DOHH2 (cell line): ENCODE results near the gene SSNA1.

Experiments
- H3F3A ChIP-seq: fragments of 200-600 bp; sonication (generic), shearing (Covaris generic); 2 replicates; pipeline ENCODE4 v1.6.0; 2016; ENCODE audit warnings: antibody characterized with exemption, mild to moderate bottlenecking; ENCODE audit not compliant: control insufficient read depth, insufficient read depth
- H3K27ac ChIP-seq: fragments of 200-600 bp; sonication (generic); 2 replicates; pipeline ENCODE4 v1.5.1; 2014; ENCODE audit warnings: low read depth, mild to moderate bottlenecking, low read length, moderate library complexity
- H3K27me3 ChIP-seq: fragments of 200-600 bp; sonication (generic); 2 replicates; pipeline ENCODE4 v1.6.1; 2014; ENCODE audit warnings: mild to moderate bottlenecking, low read length, mixed read lengths; ENCODE audit not compliant: control insufficient read depth
- H3K36me3 ChIP-seq: fragments of 200-600 bp; sonication (generic); 2 replicates; pipeline ENCODE4 v1.6.1; 2014; ENCODE audit warnings: mild to moderate bottlenecking, low read length, moderate library complexity, mixed read lengths; ENCODE audit not compliant: control insufficient read depth
- H3K4me1 ChIP-seq: fragments of 200-600 bp; sonication (generic); 2 replicates; pipeline ENCODE4 v1.6.1; 2014; ENCODE audit warnings: mild to moderate bottlenecking, low read length, mixed read lengths; ENCODE audit not compliant: control insufficient read depth
- H3K4me2 ChIP-seq: fragments of 200-600 bp; sonication (generic); 2 replicates; pipeline ENCODE4 v1.6.0; 2014; ENCODE audit warnings: mild to moderate bottlenecking, low read length, moderate library complexity
- H3K4me3 ChIP-seq: fragments of 200-600 bp; sonication (generic); 2 replicates; pipeline ENCODE4 v1.5.1; 2014; ENCODE audit warnings: mild to moderate bottlenecking, low read length, mixed read lengths
- H3K79me2 ChIP-seq: fragments of 200-600 bp; sonication (generic); 2 replicates; pipeline ENCODE4 v1.6.1; 2014; ENCODE audit warnings: mild to moderate bottlenecking, low read length, mixed read lengths; ENCODE audit not compliant: control insufficient read depth
- H3K9me2 ChIP-seq: fragments of 200-600 bp; sonication (generic); replicated peaks from 2 replicates; pipeline ENCODE4 v1.6.1; 2014; ENCODE audit warnings: mild to moderate bottlenecking, low read length, mixed read lengths; ENCODE audit not compliant: control insufficient read depth
- H3K9me3 ChIP-seq: fragments of 200-600 bp; sonication (generic); 2 replicates; pipeline ENCODE4 v1.6.1; 2014; ENCODE audit warnings: antibody characterized with exemption, low read length, mixed read lengths; ENCODE audit not compliant: control insufficient read depth, insufficient read depth
- H4K20me1 ChIP-seq: fragments of 200-600 bp; sonication (generic); 2 replicates; pipeline ENCODE4 v1.6.0; 2014; ENCODE audit warnings: low read depth, mild to moderate bottlenecking, antibody characterized with exemption, low read length, moderate library complexity; ENCODE audit not compliant: control insufficient read depth, insufficient read depth
- EZH2phosphoT487 ChIP-seq: fragments of 200-600 bp; sonication (generic); IDR thresholded peaks from 2 replicates; pipeline ENCODE4 v1.6.1; 2017; ENCODE audit warnings: borderline replicate concordance, mild to moderate bottlenecking, antibody characterized with exemption, low read length, moderate library complexity, mixed read lengths
- TF ChIP-seq, protein P1 (sequence below): fragments of 200-600 bp; sonication (generic); IDR thresholded peaks from one replicate; pipeline ENCODE4 v1.5.1; 2014; ENCODE audit warnings: antibody characterized with exemption, mild to moderate bottlenecking, low read depth, low read length; ENCODE audit not compliant: poor library complexity, severe bottlenecking

The SSNA1 gene

DNA sequence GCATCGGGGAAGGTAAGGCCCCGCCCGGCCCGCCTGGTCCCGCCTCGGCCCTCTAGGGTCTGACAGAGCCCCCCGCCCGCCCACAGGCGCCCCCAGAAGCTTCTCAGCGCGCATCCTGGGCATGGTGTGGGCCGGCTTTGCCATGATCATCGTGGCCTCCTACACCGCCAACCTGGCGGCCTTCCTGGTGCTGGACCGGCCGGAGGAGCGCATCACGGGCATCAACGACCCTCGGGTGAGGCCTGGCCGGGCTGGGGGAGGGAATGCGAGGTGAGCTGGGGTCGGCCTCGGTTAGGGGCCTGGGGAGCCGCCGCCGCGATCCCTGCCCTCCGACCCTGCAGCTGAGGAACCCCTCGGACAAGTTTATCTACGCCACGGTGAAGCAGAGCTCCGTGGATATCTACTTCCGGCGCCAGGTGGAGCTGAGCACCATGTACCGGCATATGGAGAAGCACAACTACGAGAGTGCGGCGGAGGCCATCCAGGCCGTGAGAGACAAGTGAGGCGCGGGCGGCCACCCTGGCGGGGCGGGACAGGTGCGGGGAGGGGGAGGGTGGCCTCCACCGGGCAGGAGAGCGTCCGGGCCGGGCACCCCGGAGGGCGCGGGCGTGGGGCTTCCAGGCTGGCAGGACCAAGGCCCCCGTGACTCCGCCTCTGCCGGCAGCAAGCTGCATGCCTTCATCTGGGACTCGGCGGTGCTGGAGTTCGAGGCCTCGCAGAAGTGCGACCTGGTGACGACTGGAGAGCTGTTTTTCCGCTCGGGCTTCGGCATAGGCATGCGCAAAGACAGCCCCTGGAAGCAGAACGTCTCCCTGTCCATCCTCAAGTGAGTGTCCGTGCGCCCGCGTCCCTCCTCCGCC is 25.7 kb upstream of the SSNA1 start:
- Histone ChIP-seq H4K20me1 (no peaks in the 10 kb centered on the region; the same call in 1 of the 2 replicates), H3K36me3 (no peaks in the 10 kb centered on the region), H3F3A (no peaks in the 10 kb centered on the region), H3K4me1 (peaks cover 25% of the 10 kb centered on the region), H3K9me3 (no peaks in the 10 kb centered on the region), H3K27me3 (peaks cover 32% of the 10 kb centered on the region), H3K4me3 (no peak overlapping the region), H3K9me2 (no peaks in the 10 kb centered on the region), H3K4me2 (no peak overlapping the region), H3K79me2 (no peaks in the 10 kb centered on the region), H3K27ac (no peak overlapping the region)
- TF ChIP-seq EZH2phosphoT487: no peak
- TF ChIP-seq, protein P1, sequence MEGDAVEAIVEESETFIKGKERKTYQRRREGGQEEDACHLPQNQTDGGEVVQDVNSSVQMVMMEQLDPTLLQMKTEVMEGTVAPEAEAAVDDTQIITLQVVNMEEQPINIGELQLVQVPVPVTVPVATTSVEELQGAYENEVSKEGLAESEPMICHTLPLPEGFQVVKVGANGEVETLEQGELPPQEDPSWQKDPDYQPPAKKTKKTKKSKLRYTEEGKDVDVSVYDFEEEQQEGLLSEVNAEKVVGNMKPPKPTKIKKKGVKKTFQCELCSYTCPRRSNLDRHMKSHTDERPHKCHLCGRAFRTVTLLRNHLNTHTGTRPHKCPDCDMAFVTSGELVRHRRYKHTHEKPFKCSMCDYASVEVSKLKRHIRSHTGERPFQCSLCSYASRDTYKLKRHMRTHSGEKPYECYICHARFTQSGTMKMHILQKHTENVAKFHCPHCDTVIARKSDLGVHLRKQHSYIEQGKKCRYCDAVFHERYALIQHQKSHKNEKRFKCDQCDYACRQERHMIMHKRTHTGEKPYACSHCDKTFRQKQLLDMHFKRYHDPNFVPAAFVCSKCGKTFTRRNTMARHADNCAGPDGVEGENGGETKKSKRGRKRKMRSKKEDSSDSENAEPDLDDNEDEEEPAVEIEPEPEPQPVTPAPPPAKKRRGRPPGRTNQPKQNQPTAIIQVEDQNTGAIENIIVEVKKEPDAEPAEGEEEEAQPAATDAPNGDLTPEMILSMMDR: no peak

DNA sequence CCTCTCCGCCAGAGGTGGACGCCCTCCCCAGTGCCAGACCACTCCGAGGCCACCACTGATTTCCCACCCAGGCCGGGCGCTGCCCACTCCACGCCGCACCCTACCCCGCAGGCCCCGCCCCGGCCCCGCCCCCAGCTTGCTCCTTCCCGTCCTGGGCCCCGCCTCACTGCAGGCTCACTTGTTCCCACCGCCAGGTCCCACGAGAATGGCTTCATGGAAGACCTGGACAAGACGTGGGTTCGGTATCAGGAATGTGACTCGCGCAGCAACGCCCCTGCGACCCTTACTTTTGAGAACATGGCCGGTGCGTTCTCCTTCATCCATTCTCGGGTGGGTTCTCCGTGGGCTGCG is 25.1 kb upstream of the SSNA1 start:
- no peak overlapping the region for H3K4me2 ChIP-seq
- no peak overlapping the region for H3K4me3 ChIP-seq
- no peaks in the 10 kb centered on the region for H3K79me2 ChIP-seq
- peaks cover 33% of the 10 kb centered on the region for H3K27me3 ChIP-seq
- H3K9me3 ChIP-seq: no peaks in the 10 kb centered on the region
- H4K20me1 ChIP-seq: no peaks in the 10 kb centered on the region
- no peaks in the 10 kb centered on the region for H3F3A ChIP-seq
- TF ChIP-seq EZH2phosphoT487: no peak
- TF ChIP-seq, protein P1: no peak
- H3K36me3 ChIP-seq: no peaks in the 10 kb centered on the region
- no peaks in the 10 kb centered on the region for H3K9me2 ChIP-seq
- H3K27ac ChIP-seq: no peak overlapping the region
- H3K4me1 ChIP-seq: peaks cover 19% of the 10 kb centered on the region

DNA sequence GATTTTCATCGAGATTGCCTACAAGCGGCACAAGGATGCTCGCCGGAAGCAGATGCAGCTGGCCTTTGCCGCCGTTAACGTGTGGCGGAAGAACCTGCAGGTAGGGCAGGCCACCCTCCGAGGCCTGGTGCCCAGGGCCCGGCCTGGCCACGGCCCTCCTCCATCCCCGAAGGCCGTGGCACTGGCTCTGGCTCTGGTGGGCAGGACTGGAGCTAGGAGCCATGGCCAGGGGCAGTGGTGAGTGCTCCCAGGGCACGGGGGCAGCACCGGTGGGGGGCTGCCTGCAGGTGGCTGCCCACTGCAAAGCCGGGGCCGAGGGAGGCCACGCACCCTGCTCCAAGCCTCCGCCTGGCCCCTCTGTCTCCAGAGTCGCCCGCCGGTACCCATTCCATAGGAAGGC is 24.7 kb upstream of the SSNA1 start:
- H3K9me3 ChIP-seq: no peaks in the 10 kb centered on the region
- H3K36me3 ChIP-seq: no peaks in the 10 kb centered on the region
- no peaks in the 10 kb centered on the region for H3K9me2 ChIP-seq
- TF ChIP-seq EZH2phosphoT487: no peak
- TF ChIP-seq, protein P1: no peak
- H3K79me2 ChIP-seq: no peaks in the 10 kb centered on the region
- H3K4me1 ChIP-seq: peaks cover 17% of the 10 kb centered on the region
- no peak overlapping the region for H3K27ac ChIP-seq
- no peak overlapping the region for H3K4me3 ChIP-seq
- H4K20me1 ChIP-seq: no peaks in the 10 kb centered on the region
- H3K27me3 ChIP-seq: peaks cover 33% of the 10 kb centered on the region
- no peaks in the 10 kb centered on the region for H3F3A ChIP-seq
- no peak overlapping the region for H3K4me2 ChIP-seq
